K562 (cell line): ENCODE data around the gene FYTTD1. TPM values are rescaled to one million over a fixed set of nuclear protein-coding genes. Genes with fewer than 3 reads are reported as not detected.

Experiments used
- DPF2 ChIP-seq: fragments of 450-650 bp; IDR thresholded peaks from 2 replicates; pipeline ENCODE4 v1.6.1; 2016
- FOXK2 ChIP-seq, 2 experiments: fragments of 450-650 bp; IDR thresholded peaks in 1 of 2; conservative IDR thresholded peaks in 1 of 2; 2 replicates each; pipeline ENCODE4 v1.6.1; 2016; ENCODE audit warnings: low read depth in 2 of 2, mild to moderate bottlenecking in 1 of 2
- GABPA ChIP-seq: fragments of 200-800 bp; sonication (Bioruptor generic); conservative IDR thresholded peaks from 2 replicates; pipeline ENCODE4 v1.6.1; 2016; ENCODE audit warnings: low read depth, missing genetic modification characterization, missing compliant biosample characterization
- KLF10 ChIP-seq: fragments of 250-450 bp; sonication (Bioruptor Pico); IDR thresholded peaks from 2 replicates; pipeline ENCODE4 v1.6.1; 2021; ENCODE audit warnings: matching md5 sums
- NFE2L1 ChIP-seq: fragments of 450-650 bp; IDR thresholded peaks from 2 replicates; pipeline ENCODE4 v1.6.1; 2016; ENCODE audit warnings: missing genetic modification characterization, low read depth, mild to moderate bottlenecking, missing compliant biosample characterization, moderate library complexity, borderline replicate concordance
- NONO ChIP-seq, 2 experiments: fragments of 200-400 bp in 1 of 2; fragments of 450-650 bp in 1 of 2; formaldehyde crosslinking in 1 of 2; IDR thresholded peaks; 2 replicates each; pipeline ENCODE4 v1.6.1; 2017; ENCODE audit warnings: low read depth in 2 of 2, mild to moderate bottlenecking in 2 of 2, moderate library complexity in 2 of 2, low read length in 1 of 2
- PURB ChIP-seq: sonication (generic); formaldehyde crosslinking; IDR thresholded peaks from 2 replicates; pipeline ENCODE4 v1.9.0; 2021; ENCODE audit warnings: low read depth, mild to moderate bottlenecking, missing genetic modification reagents
- ZNF561 ChIP-seq: fragments of 450-650 bp; formaldehyde crosslinking; conservative IDR thresholded peaks from 2 replicates; pipeline ENCODE4 v1.4.0; 2020; ENCODE audit warnings: mild to moderate bottlenecking, moderate library complexity
- polyA plus RNA-seq, 8 experiments: library from polyadenylated mRNA; depleted of rRNA in 4 of 8; stranded (reverse) in 5 of 8; unstranded in 3 of 8; fragments of >200 nt; fragmentation: Nextera tagmentation in 2 of 8; fragmentation: Illumina TruSeq in 1 of 8; extraction: Ambion mirVana in 2 of 8; extraction: Trizol in 1 of 8; gene quantifications; 2 replicates each; pipeline versions ENCODE4 v1.2.1 to v1.2.3, GENCODE V29; 2011 to 2014; ENCODE audit warnings: inconsistent platforms in 1 of 8, missing spikeins in 1 of 8
- total RNA-seq, 7 experiments: library from RNA; depleted of rRNA in 6 of 7; stranded (reverse); fragments of >200 nt in 6 of 7; fragmentation: Illumina TruSeq in 2 of 7; extraction: Trizol in 2 of 7; gene quantifications; 2 replicates each; pipeline versions ENCODE4 v1.2.1 to v1.2.3, GENCODE V29; 2011 to 2021; ENCODE audit warnings: low replicate concordance in 1 of 7
- TF ChIP-seq, protein P1 (sequence below), 3 experiments: fragments of 200-800 bp in 1 of 3; sonication (Bioruptor generic) in 1 of 3; sonication (generic) in 1 of 3; formaldehyde crosslinking in 1 of 3; IDR thresholded peaks; 2 replicates each; pipeline versions ENCODE4 v1.6.1 to v1.8.0; 2016 to 2022; ENCODE audit warnings: mild to moderate bottlenecking in 2 of 3, missing compliant biosample characterization in 2 of 3, missing genetic modification characterization in 2 of 3, missing genetic modification reagents in 1 of 3
- TF ChIP-seq, protein P2 (sequence below): fragments of 450-650 bp; IDR thresholded peaks from 2 replicates; pipeline ENCODE4 v1.6.1; 2017; ENCODE audit warnings: antibody characterized with exemption
- TF ChIP-seq, protein P3 (sequence below): fragments of 250-450 bp; sonication (Bioruptor Pico); IDR thresholded peaks from 2 replicates; pipeline ENCODE4 v1.4.0; 2020; ENCODE audit warnings: mild to moderate bottlenecking, moderate library complexity
- TF ChIP-seq, protein P4 (sequence below): sonication (generic); formaldehyde crosslinking; IDR thresholded peaks from 2 replicates; pipeline ENCODE4 v1.8.1; 2023; ENCODE audit warnings: mild to moderate bottlenecking, missing genetic modification reagents
- TF ChIP-seq, protein P5 (sequence below): sonication (generic); formaldehyde crosslinking; IDR thresholded peaks from 2 replicates; pipeline ENCODE4 v1.8.1; 2023; ENCODE audit warnings: missing genetic modification reagents, mild to moderate bottlenecking, borderline replicate concordance

FYTTD1 gene
- total and polyA plus RNA-seq, 9 of the 15 experiments (the other 6 are each of a cell fraction or from before 2014, with no cell fraction given): 35.7 to 106 (median 76.3) TPM

DNA sequence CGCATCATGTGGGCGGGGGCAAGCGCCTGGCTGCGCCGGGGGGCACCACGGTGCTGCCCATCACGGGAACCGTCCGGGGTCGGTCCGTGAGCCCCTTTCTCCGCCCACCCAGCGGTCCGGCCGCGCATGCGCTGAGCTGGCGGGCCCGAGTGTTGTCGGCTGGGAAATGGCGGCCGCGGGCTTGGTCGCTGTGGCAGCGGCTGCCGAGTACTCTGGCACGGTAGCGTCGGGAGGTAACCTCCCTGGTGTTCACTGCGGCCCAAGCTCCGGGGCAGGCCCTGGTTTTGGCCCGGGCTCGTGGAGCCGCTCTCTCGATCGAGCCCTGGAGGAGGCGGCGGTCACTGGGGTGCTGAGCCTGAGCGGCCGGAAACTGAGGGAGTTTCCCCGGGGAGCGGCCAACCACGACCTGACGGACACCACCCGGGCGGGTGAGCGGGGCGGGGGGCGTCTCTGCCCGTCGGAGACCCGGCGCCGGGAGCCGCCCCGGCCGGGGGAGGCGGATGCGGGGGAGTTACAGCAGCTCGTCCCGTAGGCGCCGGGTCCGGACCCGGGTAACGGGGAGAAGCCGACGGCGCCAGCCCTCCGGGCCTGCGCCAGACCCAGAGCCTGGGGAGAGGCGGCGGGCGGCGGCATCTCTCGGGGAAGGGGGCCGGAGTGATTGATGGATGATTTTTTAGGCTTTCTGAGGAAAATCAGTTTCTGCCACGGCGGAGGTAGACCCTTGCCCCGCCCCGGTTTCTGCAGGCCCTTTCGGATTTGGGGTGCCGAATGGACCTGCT lies 41.6 kb downstream of the FYTTD1 start, which contains the start of gene LRCH3 (continued):
- TF ChIP-seq, protein P1, sequence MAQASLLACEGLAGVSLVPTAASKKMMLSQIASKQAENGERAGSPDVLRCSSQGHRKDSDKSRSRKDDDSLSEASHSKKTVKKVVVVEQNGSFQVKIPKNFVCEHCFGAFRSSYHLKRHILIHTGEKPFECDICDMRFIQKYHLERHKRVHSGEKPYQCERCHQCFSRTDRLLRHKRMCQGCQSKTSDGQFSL (CRISPR knock-in tag; IDR thresholded peaks at IDR 0.05): no peak
- TF ChIP-seq, protein P1 (tag; IDR thresholded peaks at IDR 0.05): no peak
- TF ChIP-seq FOXK2 (conservative IDR thresholded peaks at IDR 0.05 in 1 of 2, IDR thresholded peaks at IDR 0.05 in 1 of 2; ENCODE audit: low read depth in 2 of 2): no peak; a peak in 1 of 4 replicates
- TF ChIP-seq, protein P2, sequence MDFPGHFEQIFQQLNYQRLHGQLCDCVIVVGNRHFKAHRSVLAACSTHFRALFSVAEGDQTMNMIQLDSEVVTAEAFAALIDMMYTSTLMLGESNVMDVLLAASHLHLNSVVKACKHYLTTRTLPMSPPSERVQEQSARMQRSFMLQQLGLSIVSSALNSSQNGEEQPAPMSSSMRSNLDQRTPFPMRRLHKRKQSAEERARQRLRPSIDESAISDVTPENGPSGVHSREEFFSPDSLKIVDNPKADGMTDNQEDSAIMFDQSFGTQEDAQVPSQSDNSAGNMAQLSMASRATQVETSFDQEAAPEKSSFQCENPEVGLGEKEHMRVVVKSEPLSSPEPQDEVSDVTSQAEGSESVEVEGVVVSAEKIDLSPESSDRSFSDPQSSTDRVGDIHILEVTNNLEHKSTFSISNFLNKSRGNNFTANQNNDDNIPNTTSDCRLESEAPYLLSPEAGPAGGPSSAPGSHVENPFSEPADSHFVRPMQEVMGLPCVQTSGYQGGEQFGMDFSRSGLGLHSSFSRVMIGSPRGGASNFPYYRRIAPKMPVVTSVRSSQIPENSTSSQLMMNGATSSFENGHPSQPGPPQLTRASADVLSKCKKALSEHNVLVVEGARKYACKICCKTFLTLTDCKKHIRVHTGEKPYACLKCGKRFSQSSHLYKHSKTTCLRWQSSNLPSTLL: no peak
- TF ChIP-seq NFE2L1: no peak
- TF ChIP-seq DPF2: no peak
- TF ChIP-seq KLF10 (CRISPR knock-in tag): no peak
- TF ChIP-seq, protein P3, sequence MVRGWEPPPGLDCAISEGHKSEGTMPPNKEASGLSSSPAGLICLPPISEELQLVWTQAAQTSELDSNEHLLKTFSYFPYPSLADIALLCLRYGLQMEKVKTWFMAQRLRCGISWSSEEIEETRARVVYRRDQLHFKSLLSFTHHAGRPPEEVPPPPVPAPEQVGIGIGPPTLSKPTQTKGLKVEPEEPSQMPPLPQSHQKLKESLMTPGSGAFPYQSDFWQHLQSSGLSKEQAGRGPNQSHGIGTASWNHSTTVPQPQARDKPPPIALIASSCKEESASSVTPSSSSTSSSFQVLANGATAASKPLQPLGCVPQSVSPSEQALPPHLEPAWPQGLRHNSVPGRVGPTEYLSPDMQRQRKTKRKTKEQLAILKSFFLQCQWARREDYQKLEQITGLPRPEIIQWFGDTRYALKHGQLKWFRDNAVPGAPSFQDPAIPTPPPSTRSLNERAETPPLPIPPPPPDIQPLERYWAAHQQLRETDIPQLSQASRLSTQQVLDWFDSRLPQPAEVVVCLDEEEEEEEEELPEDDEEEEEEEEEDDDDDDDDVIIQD (CRISPR knock-in tag): no peak
- no peak for TF ChIP-seq ZNF561 (CRISPR knock-in tag)
- TF ChIP-seq NONO (IDR thresholded peaks at IDR 0.05; ENCODE audit: low read depth in 2 of 2, low read length in 1 of 2): peak in 1 of 2 experiments; percentile 90; a peak in 3 of 4 replicates
- TF ChIP-seq, protein P4, sequence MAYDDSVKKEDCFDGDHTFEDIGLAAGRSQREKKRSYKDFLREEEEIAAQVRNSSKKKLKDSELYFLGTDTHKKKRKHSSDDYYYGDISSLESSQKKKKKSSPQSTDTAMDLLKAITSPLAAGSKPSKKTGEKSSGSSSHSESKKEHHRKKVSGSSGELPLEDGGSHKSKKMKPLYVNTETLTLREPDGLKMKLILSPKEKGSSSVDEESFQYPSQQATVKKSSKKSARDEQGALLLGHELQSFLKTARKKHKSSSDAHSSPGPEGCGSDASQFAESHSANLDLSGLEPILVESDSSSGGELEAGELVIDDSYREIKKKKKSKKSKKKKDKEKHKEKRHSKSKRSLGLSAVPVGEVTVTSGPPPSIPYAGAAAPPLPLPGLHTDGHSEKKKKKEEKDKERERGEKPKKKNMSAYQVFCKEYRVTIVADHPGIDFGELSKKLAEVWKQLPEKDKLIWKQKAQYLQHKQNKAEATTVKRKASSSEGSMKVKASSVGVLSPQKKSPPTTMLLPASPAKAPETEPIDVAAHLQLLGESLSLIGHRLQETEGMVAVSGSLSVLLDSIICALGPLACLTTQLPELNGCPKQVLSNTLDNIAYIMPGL (CRISPR knock-in tag): 0 out of 2 replicates have a peak, but pooled peaks have one; percentile 34
- peak; percentile 68; the same call in 1 of the 2 replicates for TF ChIP-seq GABPA (tag)
- TF ChIP-seq, protein P5, sequence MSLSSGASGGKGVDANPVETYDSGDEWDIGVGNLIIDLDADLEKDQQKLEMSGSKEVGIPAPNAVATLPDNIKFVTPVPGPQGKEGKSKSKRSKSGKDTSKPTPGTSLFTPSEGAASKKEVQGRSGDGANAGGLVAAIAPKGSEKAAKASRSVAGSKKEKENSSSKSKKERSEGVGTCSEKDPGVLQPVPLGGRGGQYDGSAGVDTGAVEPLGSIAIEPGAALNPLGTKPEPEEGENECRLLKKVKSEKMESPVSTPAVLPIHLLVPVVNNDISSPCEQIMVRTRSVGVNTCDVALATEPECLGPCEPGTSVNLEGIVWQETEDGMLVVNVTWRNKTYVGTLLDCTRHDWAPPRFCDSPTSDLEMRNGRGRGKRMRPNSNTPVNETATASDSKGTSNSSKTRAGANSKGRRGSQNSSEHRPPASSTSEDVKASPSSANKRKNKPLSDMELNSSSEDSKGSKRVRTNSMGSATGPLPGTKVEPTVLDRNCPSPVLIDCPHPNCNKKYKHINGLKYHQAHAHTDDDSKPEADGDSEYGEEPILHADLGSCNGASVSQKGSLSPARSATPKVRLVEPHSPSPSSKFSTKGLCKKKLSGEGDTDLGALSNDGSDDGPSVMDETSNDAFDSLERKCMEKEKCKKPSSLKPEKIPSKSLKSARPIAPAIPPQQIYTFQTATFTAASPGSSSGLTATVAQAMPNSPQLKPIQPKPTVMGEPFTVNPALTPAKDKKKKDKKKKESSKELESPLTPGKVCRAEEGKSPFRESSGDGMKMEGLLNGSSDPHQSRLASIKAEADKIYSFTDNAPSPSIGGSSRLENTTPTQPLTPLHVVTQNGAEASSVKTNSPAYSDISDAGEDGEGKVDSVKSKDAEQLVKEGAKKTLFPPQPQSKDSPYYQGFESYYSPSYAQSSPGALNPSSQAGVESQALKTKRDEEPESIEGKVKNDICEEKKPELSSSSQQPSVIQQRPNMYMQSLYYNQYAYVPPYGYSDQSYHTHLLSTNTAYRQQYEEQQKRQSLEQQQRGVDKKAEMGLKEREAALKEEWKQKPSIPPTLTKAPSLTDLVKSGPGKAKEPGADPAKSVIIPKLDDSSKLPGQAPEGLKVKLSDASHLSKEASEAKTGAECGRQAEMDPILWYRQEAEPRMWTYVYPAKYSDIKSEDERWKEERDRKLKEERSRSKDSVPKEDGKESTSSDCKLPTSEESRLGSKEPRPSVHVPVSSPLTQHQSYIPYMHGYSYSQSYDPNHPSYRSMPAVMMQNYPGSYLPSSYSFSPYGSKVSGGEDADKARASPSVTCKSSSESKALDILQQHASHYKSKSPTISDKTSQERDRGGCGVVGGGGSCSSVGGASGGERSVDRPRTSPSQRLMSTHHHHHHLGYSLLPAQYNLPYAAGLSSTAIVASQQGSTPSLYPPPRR (CRISPR knock-in tag): no peak
- TF ChIP-seq PURB (CRISPR knock-in tag): no peak
